ENCODE results near the gene EPHX1. TPM values are rescaled to one million over a fixed set of nuclear protein-coding genes. Genes with fewer than 3 reads are reported as not detected.

Gene EPHX1
- total and polyA plus RNA-seq, 2 donors (not counting 1 experiment from before 2014, with no cell fraction given), result 39.1 to 44.3 TPM

DNA sequence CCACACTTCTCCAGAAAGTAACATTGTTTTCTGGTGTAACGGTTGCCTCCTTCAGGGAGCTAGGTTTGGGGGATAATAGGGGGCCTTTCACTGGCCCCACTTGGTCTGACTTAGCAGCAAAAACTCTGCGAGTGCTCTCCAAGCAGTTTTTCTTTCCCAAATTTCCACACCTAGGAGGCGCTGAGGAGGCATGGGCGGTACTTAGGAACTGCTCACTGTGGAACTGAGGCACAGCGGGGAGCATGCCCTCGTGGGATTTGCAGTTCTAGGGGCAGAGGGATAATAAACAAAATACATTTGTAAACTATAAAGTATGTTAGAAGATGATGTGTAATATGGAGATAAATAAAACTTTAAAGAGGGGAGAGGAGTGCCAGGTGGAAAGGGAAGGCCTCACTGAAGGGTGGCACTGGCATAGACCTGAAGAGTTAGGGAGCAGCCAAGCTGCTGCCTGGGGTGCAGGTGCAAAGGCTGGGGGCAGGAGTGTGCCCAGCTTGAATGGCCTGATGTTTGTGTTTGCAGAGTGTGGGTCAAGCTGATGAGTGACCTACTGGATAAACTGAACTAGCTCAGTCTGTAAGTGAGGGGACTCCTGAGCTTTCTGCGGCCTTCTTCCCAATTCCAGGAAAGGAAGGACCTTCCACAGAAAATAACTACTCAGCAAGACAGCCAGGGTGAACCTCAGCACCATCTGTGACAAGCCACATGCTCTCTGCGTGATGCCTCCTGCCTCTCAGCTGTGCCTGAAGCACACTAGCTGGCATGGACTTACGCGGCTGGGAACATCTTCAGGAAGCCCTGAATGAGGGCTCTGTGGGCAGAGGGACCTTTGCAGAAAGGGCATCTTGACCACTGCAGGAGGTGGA lies 1.9 kb downstream of the EPHX1 start:
- Histone ChIP-seq H3K27ac (ENCODE audit: insufficient read depth, low read length) (no peak overlapping the region), H3K9ac (ENCODE audit: insufficient read depth, low read length) (no peak overlapping the region), H3K36me3 (ENCODE audit: control insufficient read depth, insufficient read depth, low read length) (peaks cover 2% of the 10 kb centered on the region), H4K20me1 (ENCODE audit: control insufficient read depth, extremely low read depth, insufficient read depth, low read length) (no peaks in the 10 kb centered on the region), H3K4me1 (ENCODE audit: control insufficient read depth, extremely low read depth, insufficient read depth, low read length) (peaks cover 12% of the 10 kb centered on the region), H3K27me3 (ENCODE audit: control insufficient read depth, insufficient read depth, low read length) (no peaks in the 10 kb centered on the region), H3K9me3 (ENCODE audit: control insufficient read depth, insufficient read depth, low read depth, low read length) (no peaks in the 10 kb centered on the region), H3K4me3 (replicated peaks in 1 of 4; ENCODE audit: control extremely low read depth in 1 of 4, insufficient read depth in 1 of 4, low read depth in 3 of 4, low read length in 4 of 4) (peak overlapping the region in 3 of 4 experiments; percentile 61 to 73 (median 64)), H2AFZ (ENCODE audit: low read length) (no peak overlapping the region), H3K79me2 (ENCODE audit: control insufficient read depth, insufficient read depth, low read length) (no peaks in the 10 kb centered on the region), H3K4me2 (ENCODE audit: extremely low read depth, insufficient read depth, low read length) (peak overlapping the region; percentile 89)
- no peak for TF ChIP-seq EZH2 (IDR thresholded peaks at IDR 0.05; ENCODE audit: low read length, missing control alignments)
- TF ChIP-seq, protein P1, sequence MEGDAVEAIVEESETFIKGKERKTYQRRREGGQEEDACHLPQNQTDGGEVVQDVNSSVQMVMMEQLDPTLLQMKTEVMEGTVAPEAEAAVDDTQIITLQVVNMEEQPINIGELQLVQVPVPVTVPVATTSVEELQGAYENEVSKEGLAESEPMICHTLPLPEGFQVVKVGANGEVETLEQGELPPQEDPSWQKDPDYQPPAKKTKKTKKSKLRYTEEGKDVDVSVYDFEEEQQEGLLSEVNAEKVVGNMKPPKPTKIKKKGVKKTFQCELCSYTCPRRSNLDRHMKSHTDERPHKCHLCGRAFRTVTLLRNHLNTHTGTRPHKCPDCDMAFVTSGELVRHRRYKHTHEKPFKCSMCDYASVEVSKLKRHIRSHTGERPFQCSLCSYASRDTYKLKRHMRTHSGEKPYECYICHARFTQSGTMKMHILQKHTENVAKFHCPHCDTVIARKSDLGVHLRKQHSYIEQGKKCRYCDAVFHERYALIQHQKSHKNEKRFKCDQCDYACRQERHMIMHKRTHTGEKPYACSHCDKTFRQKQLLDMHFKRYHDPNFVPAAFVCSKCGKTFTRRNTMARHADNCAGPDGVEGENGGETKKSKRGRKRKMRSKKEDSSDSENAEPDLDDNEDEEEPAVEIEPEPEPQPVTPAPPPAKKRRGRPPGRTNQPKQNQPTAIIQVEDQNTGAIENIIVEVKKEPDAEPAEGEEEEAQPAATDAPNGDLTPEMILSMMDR (conservative IDR thresholded peaks at IDR 0.05 in 1 of 2, IDR thresholded peaks at IDR 0.05 in 1 of 2; ENCODE audit: low read depth in 1 of 2, low read length in 2 of 2), result peak; percentile 52 to 64
- peak in 1 of 2 donors; percentile 31 for DNase-seq (ENCODE audit: low read depth in 2 of 2)

DNA sequence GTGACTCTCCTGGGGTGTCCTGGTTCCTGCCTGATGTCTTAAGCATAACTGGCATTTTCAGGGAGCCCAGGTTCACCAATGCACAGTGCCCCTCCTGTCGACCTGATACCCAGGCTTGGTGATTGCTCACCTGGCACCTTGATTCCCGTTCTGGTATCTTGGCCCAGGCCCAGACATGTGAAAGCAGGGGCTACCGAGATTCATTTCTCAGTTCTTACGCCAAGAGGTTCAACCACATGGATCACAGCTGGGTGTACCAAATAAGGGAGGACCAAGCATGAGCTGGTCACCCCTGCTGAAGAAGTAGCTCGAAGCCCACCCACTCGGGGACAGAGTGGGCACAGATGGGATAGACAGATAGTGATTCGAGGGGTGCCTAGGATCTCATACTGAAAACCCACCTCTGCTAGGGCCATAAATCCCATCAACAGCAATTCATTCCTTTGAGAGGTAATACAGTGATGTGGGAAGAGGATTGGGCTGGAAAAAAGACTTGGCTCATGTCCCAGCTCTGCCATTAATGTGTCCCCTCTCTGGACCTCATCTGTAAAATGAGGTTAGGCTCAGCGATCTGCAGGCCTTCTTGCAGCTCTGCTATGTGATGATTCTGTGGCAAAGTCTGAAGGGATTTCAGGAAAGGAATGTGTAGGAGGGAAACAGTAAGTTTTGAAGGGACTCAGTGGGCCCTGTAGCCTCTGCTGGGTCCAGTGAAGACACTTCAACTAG lies 2.7 kb downstream of the EPHX1 start:
- H3K9me3 ChIP-seq (ENCODE audit: control insufficient read depth, insufficient read depth, low read depth, low read length), result no peaks in the 10 kb centered on the region
- no peak overlapping the region for H3K27ac ChIP-seq (ENCODE audit: insufficient read depth, low read length)
- no peak overlapping the region for H3K4me2 ChIP-seq (ENCODE audit: extremely low read depth, insufficient read depth, low read length)
- peaks cover 2% of the 10 kb centered on the region for H3K36me3 ChIP-seq (ENCODE audit: control insufficient read depth, insufficient read depth, low read length)
- H3K9ac ChIP-seq (ENCODE audit: insufficient read depth, low read length), result no peak overlapping the region
- no peaks in the 10 kb centered on the region for H3K27me3 ChIP-seq (ENCODE audit: control insufficient read depth, insufficient read depth, low read length)
- TF ChIP-seq, protein P1 (conservative IDR thresholded peaks at IDR 0.05 in 1 of 2, IDR thresholded peaks at IDR 0.05 in 1 of 2; ENCODE audit: low read depth in 1 of 2, low read length in 2 of 2), result no peak
- TF ChIP-seq EZH2 (IDR thresholded peaks at IDR 0.05; ENCODE audit: low read length, missing control alignments), result no peak
- H3K4me1 ChIP-seq (ENCODE audit: control insufficient read depth, extremely low read depth, insufficient read depth, low read length), result peaks cover 20% of the 10 kb centered on the region
- DNase-seq (ENCODE audit: low read depth in 2 of 2), result no peak
- no peaks in the 10 kb centered on the region for H4K20me1 ChIP-seq (ENCODE audit: control insufficient read depth, extremely low read depth, insufficient read depth, low read length)
- H3K79me2 ChIP-seq (ENCODE audit: control insufficient read depth, insufficient read depth, low read length), result no peaks in the 10 kb centered on the region
- no peak overlapping the region for H2AFZ ChIP-seq (ENCODE audit: low read length)
- H3K4me3 ChIP-seq (replicated peaks in 1 of 4; ENCODE audit: control extremely low read depth in 1 of 4, insufficient read depth in 1 of 4, low read depth in 3 of 4, low read length in 4 of 4), result no peak overlapping the region

Measured in fibroblast of lung (primary cell).